Peyer's patch (tissue), 4 donors: Measurements from ENCODE around the gene INTS6L. TPM values are rescaled to one million over a fixed set of nuclear protein-coding genes. Genes with fewer than 3 reads are reported as not detected.

Experiments
- DNase-seq, 3 donors: peaks; one replicate each; pipeline ENCODE4 v3.0.0-alpha.2; 2017 to 2019
- H3K27ac ChIP-seq, 4 donors: fragments of 200-600 bp; sonication (generic); one replicate each; pipeline ENCODE4 v1.5.1; 2016 to 2019
- H3K27me3 ChIP-seq, 2 donors: fragments of 200-600 bp; sonication (generic); one replicate each; pipeline ENCODE4 v1.5.1; 2019
- H3K36me3 ChIP-seq, 3 donors: fragments of 200-600 bp; sonication (generic); one replicate each; pipeline ENCODE4 v1.5.1; 2016 to 2019
- H3K4me1 ChIP-seq, 4 donors: fragments of 200-600 bp; sonication (generic); one replicate each; pipeline ENCODE4 v1.5.1; 2016 to 2019
- H3K4me3 ChIP-seq, 4 donors: fragments of 200-600 bp; sonication (generic); 1 replicate in 3 of 4; 2 replicates in 1 of 4; pipeline ENCODE4 v1.5.1; 2016 to 2019; ENCODE audit warnings: mild to moderate bottlenecking in 1 of 4
- H3K9me3 ChIP-seq, 4 donors: fragments of 200-600 bp; sonication (generic); one replicate each; pipeline ENCODE4 v1.5.1; 2016 to 2019; ENCODE audit warnings: mild to moderate bottlenecking in 1 of 4
- POLR2A ChIP-seq, 2 donors: fragments of 450-650 bp; IDR thresholded peaks; one replicate each; pipeline ENCODE4 v1.5.1; 2017; ENCODE audit warnings: antibody characterized with exemption in 2 of 2, mild to moderate bottlenecking in 2 of 2, moderate library complexity in 2 of 2
- total RNA-seq, 4 donors: library from RNA; depleted of rRNA; stranded (reverse); fragments of >200 nt; gene quantifications; one replicate each; pipeline ENCODE4 v1.1.0, GENCODE V29; 2016
- TF ChIP-seq, protein P1 (sequence below), 6 experiments: fragments of 450-650 bp in 4 of 6; fragments of 200-600 bp in 2 of 6; sonication (generic) in 1 of 6; IDR thresholded peaks; one replicate each; pipeline ENCODE4 v1.5.1; 2017 to 2019; ENCODE audit warnings: antibody characterized with exemption in 6 of 6, mild to moderate bottlenecking in 3 of 6, moderate library complexity in 1 of 6

INTS6L gene
- total RNA-seq, 4 donors from 2014 or later: 8.2 to 71.8 (median 11.4) TPM

DNA sequence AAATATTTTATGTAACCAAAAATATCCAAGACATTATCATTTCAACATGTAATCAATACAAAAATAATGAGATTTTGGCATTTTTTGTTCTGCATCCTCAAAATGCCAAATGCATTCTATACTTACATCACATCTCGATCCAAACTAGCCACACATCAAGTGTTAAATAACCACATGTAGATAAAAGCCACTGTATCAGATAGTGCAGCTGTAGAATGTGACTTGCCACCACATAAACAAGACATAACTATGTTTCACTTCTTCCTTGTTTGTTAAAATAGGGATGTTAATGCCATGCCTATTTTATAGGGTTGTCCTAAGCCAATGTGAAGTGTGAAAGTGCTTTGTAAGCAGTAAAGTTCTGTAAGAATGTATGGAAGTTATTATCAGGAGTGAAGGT is 20.9 kb downstream of the INTS6L start:
- H3K36me3 ChIP-seq: no peaks in the 10 kb centered on the region
- no peaks in the 10 kb centered on the region for H3K9me3 ChIP-seq
- H3K4me3 ChIP-seq: no peak overlapping the region
- no peak overlapping the region for H3K27ac ChIP-seq
- no peaks in the 10 kb centered on the region for H3K4me1 ChIP-seq
- H3K27me3 ChIP-seq: no peaks in the 10 kb centered on the region
- no peak for TF ChIP-seq POLR2A (IDR thresholded peaks at IDR 0.05)
- TF ChIP-seq, protein P1, sequence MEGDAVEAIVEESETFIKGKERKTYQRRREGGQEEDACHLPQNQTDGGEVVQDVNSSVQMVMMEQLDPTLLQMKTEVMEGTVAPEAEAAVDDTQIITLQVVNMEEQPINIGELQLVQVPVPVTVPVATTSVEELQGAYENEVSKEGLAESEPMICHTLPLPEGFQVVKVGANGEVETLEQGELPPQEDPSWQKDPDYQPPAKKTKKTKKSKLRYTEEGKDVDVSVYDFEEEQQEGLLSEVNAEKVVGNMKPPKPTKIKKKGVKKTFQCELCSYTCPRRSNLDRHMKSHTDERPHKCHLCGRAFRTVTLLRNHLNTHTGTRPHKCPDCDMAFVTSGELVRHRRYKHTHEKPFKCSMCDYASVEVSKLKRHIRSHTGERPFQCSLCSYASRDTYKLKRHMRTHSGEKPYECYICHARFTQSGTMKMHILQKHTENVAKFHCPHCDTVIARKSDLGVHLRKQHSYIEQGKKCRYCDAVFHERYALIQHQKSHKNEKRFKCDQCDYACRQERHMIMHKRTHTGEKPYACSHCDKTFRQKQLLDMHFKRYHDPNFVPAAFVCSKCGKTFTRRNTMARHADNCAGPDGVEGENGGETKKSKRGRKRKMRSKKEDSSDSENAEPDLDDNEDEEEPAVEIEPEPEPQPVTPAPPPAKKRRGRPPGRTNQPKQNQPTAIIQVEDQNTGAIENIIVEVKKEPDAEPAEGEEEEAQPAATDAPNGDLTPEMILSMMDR (IDR thresholded peaks at IDR 0.05): no peak
- DNase-seq: no peak

DNA sequence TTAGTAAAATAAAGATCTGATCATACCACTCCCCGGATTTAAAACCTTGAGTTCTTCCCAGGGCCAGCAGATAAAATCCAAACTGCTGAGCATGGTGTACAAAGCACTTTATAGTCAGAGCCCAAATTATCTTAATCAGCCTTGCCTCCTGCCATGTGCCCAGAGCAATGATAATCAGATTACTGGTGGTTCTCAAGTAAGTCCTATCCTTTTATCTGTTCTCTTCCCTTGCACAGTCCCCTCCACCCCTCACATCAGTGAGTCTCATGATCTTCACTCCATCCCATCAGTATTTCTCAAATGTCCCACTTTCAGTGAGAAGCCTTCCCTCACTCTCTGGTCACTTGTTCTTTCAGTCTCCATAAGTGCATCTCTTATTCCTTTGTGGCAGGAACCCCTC is 22.7 kb downstream of the INTS6L start:
- no peaks in the 10 kb centered on the region for H3K9me3 ChIP-seq
- H3K36me3 ChIP-seq: no peaks in the 10 kb centered on the region
- H3K27me3 ChIP-seq: no peaks in the 10 kb centered on the region
- H3K4me3 ChIP-seq: no peak overlapping the region
- DNase-seq: no peak
- no peaks in the 10 kb centered on the region for H3K4me1 ChIP-seq
- TF ChIP-seq, protein P1 (IDR thresholded peaks at IDR 0.05): no peak
- no peak for TF ChIP-seq POLR2A (IDR thresholded peaks at IDR 0.05)
- no peak overlapping the region for H3K27ac ChIP-seq

DNA sequence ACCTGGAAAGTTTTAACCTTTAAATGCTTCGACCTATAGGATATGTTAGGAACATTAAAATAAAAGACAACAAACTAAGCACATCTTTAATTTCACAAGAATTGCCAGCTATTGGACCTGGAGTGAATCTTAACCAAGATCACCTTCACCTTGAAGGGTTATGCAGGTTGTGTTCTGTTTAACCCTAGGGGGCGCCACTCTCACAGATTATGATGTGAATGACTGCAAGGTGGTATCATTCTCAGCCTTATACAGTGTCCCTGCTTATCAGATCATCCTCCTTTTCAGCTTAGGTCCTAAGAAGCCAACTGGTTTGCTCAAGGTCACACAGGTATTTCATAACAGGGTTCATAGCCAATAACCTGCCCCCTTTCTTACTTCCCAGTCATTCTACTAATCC is 23.5 kb downstream of the INTS6L start:
- peak in 1 of 3 donors; percentile 31 for DNase-seq

DNA sequence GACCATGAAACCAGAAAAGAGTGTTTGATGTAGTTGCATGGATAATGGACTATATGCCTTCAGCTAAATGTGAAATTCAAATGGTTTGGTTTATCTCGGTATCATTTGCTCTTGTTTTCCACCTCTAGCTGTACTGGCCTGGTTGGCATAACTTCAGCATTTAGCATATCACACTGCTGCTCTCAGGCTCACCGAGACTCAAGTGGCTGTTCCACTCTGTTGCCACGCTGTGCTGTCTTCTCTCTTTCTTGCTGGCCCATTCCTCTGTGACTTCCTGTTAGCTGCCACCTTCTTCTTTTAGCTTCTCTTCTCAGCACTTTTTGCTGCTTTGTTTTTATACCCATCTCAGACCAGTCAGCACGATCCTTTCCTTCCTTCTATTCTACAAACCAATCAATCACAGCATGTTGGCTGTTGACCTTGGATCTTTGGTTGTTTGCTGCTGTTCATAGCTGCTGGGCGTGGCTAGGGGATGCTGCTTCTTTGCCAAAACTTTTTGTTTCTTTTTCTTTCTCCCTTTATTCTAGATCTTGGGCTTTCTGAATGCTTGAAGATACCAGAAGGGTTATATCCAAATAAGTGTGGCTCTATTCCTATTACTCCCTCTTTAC is 24.0 kb downstream of the INTS6L start:
- Histone ChIP-seq H3K27me3 (no peaks in the 10 kb centered on the region), H3K9me3 (no peaks in the 10 kb centered on the region), H3K4me3 (no peak overlapping the region), H3K4me1 (no peaks in the 10 kb centered on the region), H3K36me3 (no peaks in the 10 kb centered on the region), H3K27ac (peak overlapping the region in 1 of 4 donors; percentile 1)
- TF ChIP-seq, protein P1 (IDR thresholded peaks at IDR 0.05): no peak
- no peak for TF ChIP-seq POLR2A (IDR thresholded peaks at IDR 0.05)
- peak in 1 of 3 donors; percentile 26 for DNase-seq

More for the DNA sequence above, 23.5 kb downstream of the INTS6L start:
- Histone ChIP-seq H3K27me3 (no peaks in the 10 kb centered on the region), H3K4me1 (no peaks in the 10 kb centered on the region), H3K4me3 (no peak overlapping the region), H3K27ac (peak overlapping the region in 1 of 4 donors; percentile 1), H3K9me3 (no peaks in the 10 kb centered on the region), H3K36me3 (no peaks in the 10 kb centered on the region)
- no peak for TF ChIP-seq POLR2A (IDR thresholded peaks at IDR 0.05)
- TF ChIP-seq, protein P1 (IDR thresholded peaks at IDR 0.05): peak in 5 of 6 experiments; percentile 6 to 24 (median 18)

DNA sequence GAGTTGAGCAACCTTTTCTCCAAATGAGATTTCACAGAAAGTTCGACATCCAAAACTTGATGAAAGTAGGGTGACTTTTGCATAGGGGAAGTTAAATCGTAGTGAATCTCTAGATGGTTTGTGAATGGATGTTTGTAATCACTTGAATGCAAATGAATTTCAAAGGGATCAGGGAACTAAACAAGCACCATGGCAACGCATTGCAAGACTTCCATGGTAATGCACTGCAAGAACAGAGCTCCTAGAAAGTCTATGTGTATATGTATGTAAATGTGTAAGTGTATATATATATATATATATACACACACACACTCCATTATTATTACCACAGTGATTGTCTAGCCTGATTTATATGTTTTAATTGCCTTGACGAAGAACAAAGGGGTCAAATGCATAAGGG is 27.3 kb downstream of the INTS6L start:
- Histone ChIP-seq H3K27me3 (no peaks in the 10 kb centered on the region), H3K27ac (no peak overlapping the region), H3K9me3 (no peaks in the 10 kb centered on the region), H3K4me1 (no peaks in the 10 kb centered on the region), H3K36me3 (no peaks in the 10 kb centered on the region), H3K4me3 (no peak overlapping the region)
- DNase-seq: no peak
- TF ChIP-seq, protein P1 (IDR thresholded peaks at IDR 0.05): no peak
- TF ChIP-seq POLR2A (IDR thresholded peaks at IDR 0.05): no peak
